Liver (tissue), 3 donors: ENCODE results near the gene CCDC50.

Experiments
- EGR1 ChIP-seq, 2 donors: IDR thresholded peaks; 2 replicates each; pipeline ENCODE4 v1.6.1; 2016 to 2018; ENCODE audit warnings: antibody characterized with exemption in 2 of 2, low read depth in 2 of 2
- GABPA ChIP-seq, 2 donors: IDR thresholded peaks in 1 of 2; conservative IDR thresholded peaks in 1 of 2; 2 replicates each; pipeline ENCODE4 v1.6.1; 2016; ENCODE audit warnings: antibody characterized with exemption in 2 of 2, mild to moderate bottlenecking in 1 of 2, moderate library complexity in 1 of 2
- HNF4G ChIP-seq: IDR thresholded peaks from 2 replicates; pipeline ENCODE4 v1.6.1; 2016; ENCODE audit warnings: antibody characterized with exemption
- JUND ChIP-seq, 2 donors: IDR thresholded peaks; 2 replicates each; pipeline ENCODE4 v1.6.1; 2016; ENCODE audit warnings: antibody characterized with exemption in 2 of 2
- NR2F2 ChIP-seq: IDR thresholded peaks from 2 replicates; pipeline ENCODE4 v1.6.1; 2016; ENCODE audit warnings: antibody characterized with exemption
- RAD21 ChIP-seq, 2 donors: IDR thresholded peaks; 2 replicates each; pipeline ENCODE4 v1.6.1; 2016; ENCODE audit warnings: antibody characterized with exemption in 2 of 2, mild to moderate bottlenecking in 2 of 2
- SP1 ChIP-seq: IDR thresholded peaks from 2 replicates; pipeline ENCODE4 v1.6.1; 2018; ENCODE audit warnings: antibody characterized with exemption, mild to moderate bottlenecking
- TAF1 ChIP-seq: conservative IDR thresholded peaks from 2 replicates; pipeline ENCODE4 v1.6.1; 2016; ENCODE audit warnings: antibody characterized with exemption, mild to moderate bottlenecking
- YY1 ChIP-seq: IDR thresholded peaks from 2 replicates; pipeline ENCODE4 v1.6.1; 2016; ENCODE audit warnings: antibody characterized with exemption, mild to moderate bottlenecking
- TF ChIP-seq, protein P1 (sequence below): fragments of 150-350 bp; IDR thresholded peaks from 2 replicates; pipeline ENCODE4 v1.5.1; 2017; ENCODE audit warnings: improper control_type of control experiment, low read depth, low read length; ENCODE audit not compliant: missing input control
- TF ChIP-seq, protein P2 (sequence below): IDR thresholded peaks from 2 replicates; pipeline ENCODE4 v1.6.1; 2016; ENCODE audit warnings: antibody characterized with exemption, mild to moderate bottlenecking
- TF ChIP-seq, protein P3 (sequence below): IDR thresholded peaks from 2 replicates; pipeline ENCODE4 v1.6.1; 2016; ENCODE audit warnings: antibody characterized with exemption
- TF ChIP-seq, protein P4 (sequence below): IDR thresholded peaks from 2 replicates; pipeline ENCODE4 v1.6.1; 2016; ENCODE audit warnings: antibody characterized with exemption
- TF ChIP-seq, protein P5 (sequence below): IDR thresholded peaks from 2 replicates; pipeline ENCODE4 v1.6.1; 2016; ENCODE audit warnings: antibody characterized with exemption
- donor health status: healthy.
- donor health status: healthy.

DNA sequence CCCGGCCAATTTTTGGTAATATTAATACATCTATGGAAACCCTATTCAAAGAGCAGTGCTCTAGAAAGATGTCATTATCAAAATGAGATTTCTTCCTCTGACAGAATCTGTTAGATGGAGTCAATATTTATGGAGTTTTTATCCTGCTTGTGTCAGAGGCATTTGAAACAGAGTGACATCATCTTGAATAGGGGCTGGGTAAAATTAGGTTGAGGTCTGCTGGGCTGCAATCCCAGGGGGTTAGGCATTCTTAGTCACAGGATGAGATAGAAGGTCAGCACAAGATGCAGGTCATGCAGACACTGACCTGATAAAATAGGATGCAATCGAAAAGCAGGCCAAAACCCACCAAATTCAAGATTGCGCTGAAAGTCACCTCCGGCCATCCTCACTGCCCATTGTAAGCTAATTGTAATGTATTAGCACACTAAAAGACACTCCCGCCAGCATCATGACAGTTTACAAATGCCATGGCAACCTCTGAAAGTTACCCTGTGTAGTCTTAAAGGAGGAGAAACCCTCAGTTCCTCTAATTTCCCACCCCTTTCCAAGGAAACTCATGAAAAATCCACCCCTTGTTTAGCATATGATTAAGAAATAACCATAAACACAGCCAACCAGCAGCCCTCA, 27.3 kb upstream of the CCDC50 start:
- TF ChIP-seq, protein P1, sequence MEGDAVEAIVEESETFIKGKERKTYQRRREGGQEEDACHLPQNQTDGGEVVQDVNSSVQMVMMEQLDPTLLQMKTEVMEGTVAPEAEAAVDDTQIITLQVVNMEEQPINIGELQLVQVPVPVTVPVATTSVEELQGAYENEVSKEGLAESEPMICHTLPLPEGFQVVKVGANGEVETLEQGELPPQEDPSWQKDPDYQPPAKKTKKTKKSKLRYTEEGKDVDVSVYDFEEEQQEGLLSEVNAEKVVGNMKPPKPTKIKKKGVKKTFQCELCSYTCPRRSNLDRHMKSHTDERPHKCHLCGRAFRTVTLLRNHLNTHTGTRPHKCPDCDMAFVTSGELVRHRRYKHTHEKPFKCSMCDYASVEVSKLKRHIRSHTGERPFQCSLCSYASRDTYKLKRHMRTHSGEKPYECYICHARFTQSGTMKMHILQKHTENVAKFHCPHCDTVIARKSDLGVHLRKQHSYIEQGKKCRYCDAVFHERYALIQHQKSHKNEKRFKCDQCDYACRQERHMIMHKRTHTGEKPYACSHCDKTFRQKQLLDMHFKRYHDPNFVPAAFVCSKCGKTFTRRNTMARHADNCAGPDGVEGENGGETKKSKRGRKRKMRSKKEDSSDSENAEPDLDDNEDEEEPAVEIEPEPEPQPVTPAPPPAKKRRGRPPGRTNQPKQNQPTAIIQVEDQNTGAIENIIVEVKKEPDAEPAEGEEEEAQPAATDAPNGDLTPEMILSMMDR = no peak
- TF ChIP-seq EGR1 (IDR thresholded peaks at IDR 0.05; ENCODE audit: low read depth in 2 of 2) (no peak), HNF4G (no peak), GABPA (IDR thresholded peaks at IDR 0.05 in 1 of 2, conservative IDR thresholded peaks at IDR 0.05 in 1 of 2) (no peak), RAD21 (IDR thresholded peaks at IDR 0.05) (no peak), SP1 (no peak), TAF1 (no peak), YY1 (no peak), JUND (IDR thresholded peaks at IDR 0.05) (no peak), NR2F2 (no peak)
- TF ChIP-seq, protein P2, sequence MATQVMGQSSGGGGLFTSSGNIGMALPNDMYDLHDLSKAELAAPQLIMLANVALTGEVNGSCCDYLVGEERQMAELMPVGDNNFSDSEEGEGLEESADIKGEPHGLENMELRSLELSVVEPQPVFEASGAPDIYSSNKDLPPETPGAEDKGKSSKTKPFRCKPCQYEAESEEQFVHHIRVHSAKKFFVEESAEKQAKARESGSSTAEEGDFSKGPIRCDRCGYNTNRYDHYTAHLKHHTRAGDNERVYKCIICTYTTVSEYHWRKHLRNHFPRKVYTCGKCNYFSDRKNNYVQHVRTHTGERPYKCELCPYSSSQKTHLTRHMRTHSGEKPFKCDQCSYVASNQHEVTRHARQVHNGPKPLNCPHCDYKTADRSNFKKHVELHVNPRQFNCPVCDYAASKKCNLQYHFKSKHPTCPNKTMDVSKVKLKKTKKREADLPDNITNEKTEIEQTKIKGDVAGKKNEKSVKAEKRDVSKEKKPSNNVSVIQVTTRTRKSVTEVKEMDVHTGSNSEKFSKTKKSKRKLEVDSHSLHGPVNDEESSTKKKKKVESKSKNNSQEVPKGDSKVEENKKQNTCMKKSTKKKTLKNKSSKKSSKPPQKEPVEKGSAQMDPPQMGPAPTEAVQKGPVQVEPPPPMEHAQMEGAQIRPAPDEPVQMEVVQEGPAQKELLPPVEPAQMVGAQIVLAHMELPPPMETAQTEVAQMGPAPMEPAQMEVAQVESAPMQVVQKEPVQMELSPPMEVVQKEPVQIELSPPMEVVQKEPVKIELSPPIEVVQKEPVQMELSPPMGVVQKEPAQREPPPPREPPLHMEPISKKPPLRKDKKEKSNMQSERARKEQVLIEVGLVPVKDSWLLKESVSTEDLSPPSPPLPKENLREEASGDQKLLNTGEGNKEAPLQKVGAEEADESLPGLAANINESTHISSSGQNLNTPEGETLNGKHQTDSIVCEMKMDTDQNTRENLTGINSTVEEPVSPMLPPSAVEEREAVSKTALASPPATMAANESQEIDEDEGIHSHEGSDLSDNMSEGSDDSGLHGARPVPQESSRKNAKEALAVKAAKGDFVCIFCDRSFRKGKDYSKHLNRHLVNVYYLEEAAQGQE = no peak
- TF ChIP-seq, protein P3, sequence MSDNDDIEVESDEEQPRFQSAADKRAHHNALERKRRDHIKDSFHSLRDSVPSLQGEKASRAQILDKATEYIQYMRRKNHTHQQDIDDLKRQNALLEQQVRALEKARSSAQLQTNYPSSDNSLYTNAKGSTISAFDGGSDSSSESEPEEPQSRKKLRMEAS = no peak
- TF ChIP-seq, protein P4, sequence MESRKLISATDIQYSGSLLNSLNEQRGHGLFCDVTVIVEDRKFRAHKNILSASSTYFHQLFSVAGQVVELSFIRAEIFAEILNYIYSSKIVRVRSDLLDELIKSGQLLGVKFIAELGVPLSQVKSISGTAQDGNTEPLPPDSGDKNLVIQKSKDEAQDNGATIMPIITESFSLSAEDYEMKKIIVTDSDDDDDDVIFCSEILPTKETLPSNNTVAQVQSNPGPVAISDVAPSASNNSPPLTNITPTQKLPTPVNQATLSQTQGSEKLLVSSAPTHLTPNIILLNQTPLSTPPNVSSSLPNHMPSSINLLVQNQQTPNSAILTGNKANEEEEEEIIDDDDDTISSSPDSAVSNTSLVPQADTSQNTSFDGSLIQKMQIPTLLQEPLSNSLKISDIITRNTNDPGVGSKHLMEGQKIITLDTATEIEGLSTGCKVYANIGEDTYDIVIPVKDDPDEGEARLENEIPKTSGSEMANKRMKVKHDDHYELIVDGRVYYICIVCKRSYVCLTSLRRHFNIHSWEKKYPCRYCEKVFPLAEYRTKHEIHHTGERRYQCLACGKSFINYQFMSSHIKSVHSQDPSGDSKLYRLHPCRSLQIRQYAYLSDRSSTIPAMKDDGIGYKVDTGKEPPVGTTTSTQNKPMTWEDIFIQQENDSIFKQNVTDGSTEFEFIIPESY = no peak
- TF ChIP-seq, protein P5, sequence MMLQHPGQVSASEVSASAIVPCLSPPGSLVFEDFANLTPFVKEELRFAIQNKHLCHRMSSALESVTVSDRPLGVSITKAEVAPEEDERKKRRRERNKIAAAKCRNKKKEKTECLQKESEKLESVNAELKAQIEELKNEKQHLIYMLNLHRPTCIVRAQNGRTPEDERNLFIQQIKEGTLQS = no peak
